GM11168 (cell line): ENCODE data around the gene WNT7B.

ENCODE experiments used
- in situ Hi-C: fragments of 300-500 bp; cut with MboI; formaldehyde crosslinking; loops from one replicate; pipeline ENCODE4 v1.12.0; 2022; ENCODE audit warnings: low sequenced_read_pairs; ENCODE audit not compliant: unreplicated experiment

WNT7B gene

GRCh38 chr22:45976254-45977002 lies 534 bp downstream of the WNT7B start:
- in situ Hi-C loops = no loop called here

GRCh38 chr22:45975164-45976161 lies 1.5 kb downstream of the WNT7B start:
- in situ Hi-C loops = no loop called here

- in situ Hi-C loops = no loop called here
Observed at GRCh38 chr22:45974498-45974897, 2.5 kb downstream of the WNT7B start.

GRCh38 chr22:45972889-45973253 lies 4.1 kb downstream of the WNT7B start:
- in situ Hi-C loops = no loop called here

GRCh38 chr22:45972091-45972888 lies 4.7 kb downstream of the WNT7B start:
- in situ Hi-C loops = no loop called here

GRCh38 chr22:45971408-45972028 lies 5.4 kb downstream of the WNT7B start:
- in situ Hi-C loops = no loop called here

GRCh38 chr22:45970705-45971407 lies 6.1 kb downstream of the WNT7B start:
- in situ Hi-C loops = no loop called here

- in situ Hi-C loops = no loop called here
Observed at GRCh38 chr22:45969801-45970470, 7.0 kb downstream of the WNT7B start.

- in situ Hi-C loops = no loop called here
Observed at GRCh38 chr22:45969414-45969799, 7.6 kb downstream of the WNT7B start.

- in situ Hi-C loops = no loop called here
Observed at GRCh38 chr22:45968751-45969413, 8.1 kb downstream of the WNT7B start.

- in situ Hi-C loops = no loop called here
Observed at GRCh38 chr22:45968003-45968650, 8.8 kb downstream of the WNT7B start.

GRCh38 chr22:45966895-45967365 lies 10.0 kb downstream of the WNT7B start:
- in situ Hi-C loops = no loop called here

GRCh38 chr22:45966320-45966894 lies 10.6 kb downstream of the WNT7B start:
- in situ Hi-C loops = no loop called here

- in situ Hi-C loops = no loop called here
Observed at GRCh38 chr22:45965563-45965962, 11.4 kb downstream of the WNT7B start.

GRCh38 chr22:45964926-45965527 lies 11.9 kb downstream of the WNT7B start:
- in situ Hi-C loops = no loop called here

- in situ Hi-C loops = no loop called here
Observed at GRCh38 chr22:45964372-45964771, 12.6 kb downstream of the WNT7B start.

- in situ Hi-C loops = no loop called here
Observed at GRCh38 chr22:45963821-45964220, 13.1 kb downstream of the WNT7B start.
